Ovary (tissue), 3 donors: Measurements from ENCODE around the gene RHOC.

Experiments used
- CTCF ChIP-seq, 3 donors: fragments of 450-650 bp in 2 of 3; fragments of 200-600 bp in 1 of 3; IDR thresholded peaks; one replicate each; pipeline versions ENCODE4 v1.5.1 to v1.8.0; 2016 to 2022; ENCODE audit warnings: antibody characterized with exemption in 3 of 3, mild to moderate bottlenecking in 1 of 3
- EP300 ChIP-seq: sonication (generic); formaldehyde crosslinking; IDR thresholded peaks from one replicate; pipeline ENCODE4 v1.6.1; 2017; ENCODE audit warnings: antibody characterized with exemption
- POLR2A ChIP-seq: fragments of 450-650 bp; IDR thresholded peaks from one replicate; pipeline ENCODE4 v1.6.1; 2017; ENCODE audit warnings: antibody characterized with exemption, mild to moderate bottlenecking, moderate library complexity
- donor health status: DM: no; HTN: no; CAD: no.

GRCh38 chr1:112712701-112713128 lies 5.8 kb upstream of the RHOC start:
- TF ChIP-seq CTCF (IDR thresholded peaks at IDR 0.05) (no peak), EP300 (no peak), POLR2A (no peak)
